PFSK-1 (cell line): ENCODE data around the gene GPATCH2L.

ENCODE experiments used
- POLR2AphosphoS5 ChIP-seq: IDR thresholded peaks from 2 replicates; pipeline ENCODE4 v1.6.1; 2012; ENCODE audit warnings: low read depth, mild to moderate bottlenecking, control low read depth, low read length, moderate library complexity
- TAF1 ChIP-seq: IDR thresholded peaks from 2 replicates; pipeline ENCODE4 v1.6.1; 2012; ENCODE audit warnings: low read length, control low read depth, borderline replicate concordance; ENCODE audit not compliant: insufficient read depth
- TF ChIP-seq, protein P1 (sequence below), 2 experiments: IDR thresholded peaks; 2 replicates each; pipeline versions ENCODE4 v1.6.1 to v1.8.0; 2011 to 2012; ENCODE audit warnings: low read depth in 2 of 2, low read length in 2 of 2, control low read depth in 1 of 2, inconsistent platforms in 1 of 2, mild to moderate bottlenecking in 1 of 2, moderate library complexity in 1 of 2; ENCODE audit not compliant: insufficient read depth in 1 of 2

DNA sequence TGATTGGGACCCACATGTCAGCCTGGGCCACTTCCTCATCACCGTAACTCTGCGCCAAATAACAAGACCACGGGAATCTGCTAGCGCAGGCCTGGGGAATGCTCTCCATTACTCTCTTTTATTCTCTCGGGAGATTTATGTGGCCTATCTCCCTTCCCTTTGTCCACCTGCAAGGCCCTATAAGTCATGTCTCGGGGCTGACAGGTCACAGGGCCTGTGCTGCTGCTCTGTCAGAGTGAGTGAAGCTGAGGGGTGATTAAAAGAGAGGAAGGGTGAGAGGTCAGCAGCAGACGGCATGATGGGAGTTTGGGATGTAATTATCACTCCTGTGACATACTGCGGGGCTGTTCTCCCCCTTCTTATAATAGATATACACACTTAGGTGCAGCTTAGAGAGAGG, 26.2 kb upstream of the GPATCH2L start:
- TF ChIP-seq POLR2AphosphoS5 (no peak), TAF1 (no peak)
- TF ChIP-seq, protein P1, sequence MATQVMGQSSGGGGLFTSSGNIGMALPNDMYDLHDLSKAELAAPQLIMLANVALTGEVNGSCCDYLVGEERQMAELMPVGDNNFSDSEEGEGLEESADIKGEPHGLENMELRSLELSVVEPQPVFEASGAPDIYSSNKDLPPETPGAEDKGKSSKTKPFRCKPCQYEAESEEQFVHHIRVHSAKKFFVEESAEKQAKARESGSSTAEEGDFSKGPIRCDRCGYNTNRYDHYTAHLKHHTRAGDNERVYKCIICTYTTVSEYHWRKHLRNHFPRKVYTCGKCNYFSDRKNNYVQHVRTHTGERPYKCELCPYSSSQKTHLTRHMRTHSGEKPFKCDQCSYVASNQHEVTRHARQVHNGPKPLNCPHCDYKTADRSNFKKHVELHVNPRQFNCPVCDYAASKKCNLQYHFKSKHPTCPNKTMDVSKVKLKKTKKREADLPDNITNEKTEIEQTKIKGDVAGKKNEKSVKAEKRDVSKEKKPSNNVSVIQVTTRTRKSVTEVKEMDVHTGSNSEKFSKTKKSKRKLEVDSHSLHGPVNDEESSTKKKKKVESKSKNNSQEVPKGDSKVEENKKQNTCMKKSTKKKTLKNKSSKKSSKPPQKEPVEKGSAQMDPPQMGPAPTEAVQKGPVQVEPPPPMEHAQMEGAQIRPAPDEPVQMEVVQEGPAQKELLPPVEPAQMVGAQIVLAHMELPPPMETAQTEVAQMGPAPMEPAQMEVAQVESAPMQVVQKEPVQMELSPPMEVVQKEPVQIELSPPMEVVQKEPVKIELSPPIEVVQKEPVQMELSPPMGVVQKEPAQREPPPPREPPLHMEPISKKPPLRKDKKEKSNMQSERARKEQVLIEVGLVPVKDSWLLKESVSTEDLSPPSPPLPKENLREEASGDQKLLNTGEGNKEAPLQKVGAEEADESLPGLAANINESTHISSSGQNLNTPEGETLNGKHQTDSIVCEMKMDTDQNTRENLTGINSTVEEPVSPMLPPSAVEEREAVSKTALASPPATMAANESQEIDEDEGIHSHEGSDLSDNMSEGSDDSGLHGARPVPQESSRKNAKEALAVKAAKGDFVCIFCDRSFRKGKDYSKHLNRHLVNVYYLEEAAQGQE (IDR thresholded peaks at IDR 0.05; ENCODE audit: insufficient read depth in 1 of 2, low read depth in 2 of 2, low read length in 2 of 2): no peak
